Fibroblast of the conjunctiva (primary cell): Measurements from ENCODE around the gene TET1.
"Not testable (repeated sequence)": the region's sequence is repeated elsewhere in the genome, so short reads cannot be mapped to it uniquely, and the experiment has no call there.

Experiments
- DNase-seq: peaks from one replicate; pipeline ENCODE4 v3.0.0-alpha.2; 2010; ENCODE audit warnings: low read depth

Gene TET1

GRCh38 chr10:68564712-68565111, 4.6 kb downstream of the TET1 start:
- no peak for DNase-seq

- no peak for DNase-seq
These were observed 5.5 kb downstream of the TET1 start for GRCh38 chr10:68565658-68566057.

- no peak for DNase-seq
These were observed 6.2 kb downstream of the TET1 start for GRCh38 chr10:68566351-68566750.

- DNase-seq, result no peak
These were observed 6.8 kb downstream of the TET1 start for GRCh38 chr10:68566955-68567354.

- no peak for DNase-seq
These were observed 12.0 kb downstream of the TET1 start for GRCh38 chr10:68572151-68572550.

- DNase-seq, result no peak
These were observed 13.9 kb downstream of the TET1 start for GRCh38 chr10:68574051-68574450.

- DNase-seq, result no peak
These were observed 16.0 kb downstream of the TET1 start for GRCh38 chr10:68576118-68576517.

GRCh38 chr10:68578974-68579373, 18.8 kb downstream of the TET1 start:
- no peak for DNase-seq

GRCh38 chr10:68584187-68584586, 24.1 kb downstream of the TET1 start:
- DNase-seq, result not testable (repeated sequence)

GRCh38 chr10:68586606-68587305, 26.6 kb downstream of the TET1 start:
- no peak for DNase-seq

- peak; percentile 46 for DNase-seq
These were observed 34.3 kb downstream of the TET1 start for GRCh38 chr10:68594405-68594804.

GRCh38 chr10:68595513-68595912, 35.4 kb downstream of the TET1 start:
- no peak for DNase-seq

GRCh38 chr10:68597407-68597806, 37.3 kb downstream of the TET1 start:
- no peak for DNase-seq

- peak; percentile 59 for DNase-seq
These were observed 39.0 kb downstream of the TET1 start for GRCh38 chr10:68598978-68599770.

GRCh38 chr10:68599771-68600040, 39.6 kb downstream of the TET1 start:
- no peak for DNase-seq

GRCh38 chr10:68600041-68600778, 40.1 kb downstream of the TET1 start:
- DNase-seq, result peak; percentile 64

GRCh38 chr10:68601501-68602265, 41.5 kb downstream of the TET1 start:
- DNase-seq, result no peak

GRCh38 chr10:68602434-68602833, 42.3 kb downstream of the TET1 start:
- no peak for DNase-seq

GRCh38 chr10:68603766-68604165, 43.6 kb downstream of the TET1 start:
- no peak for DNase-seq

- no peak for DNase-seq
These were observed 44.3 kb downstream of the TET1 start for GRCh38 chr10:68604441-68604840.

- peak; percentile 31 for DNase-seq
These were observed 46.8 kb downstream of the TET1 start for GRCh38 chr10:68606918-68607317.

- not testable (repeated sequence) for DNase-seq
These were observed 49.9 kb downstream of the TET1 start for GRCh38 chr10:68610023-68610422.
